Heart left ventricle (tissue), 13 donors: Measurements from ENCODE around the gene EIF2S2.

Source experiments
- POLR2A ChIP-seq, 2 donors: fragments of 450-650 bp; IDR thresholded peaks; one replicate each; pipeline ENCODE4 v1.6.1; 2017; ENCODE audit warnings: antibody characterized with exemption in 2 of 2, mild to moderate bottlenecking in 2 of 2, moderate library complexity in 2 of 2
- TF ChIP-seq, protein P1 (sequence below), 12 donors: fragments of 200-600 bp; sonication (generic) in 4 of 12; IDR thresholded peaks; one replicate each; pipeline versions ENCODE4 v1.5.0 to v1.8.0; 2018 to 2022; ENCODE audit warnings: antibody characterized with exemption in 12 of 12, mild to moderate bottlenecking in 5 of 12
- donor health status: ischemic (EF 13 %, LVEDD 7.1; RV severe dilation, severe dysfunction).
- donor health status: DM: no; HTN: yes; CAD: no.
- donor health status: DM: no; HTN: no; CAD: no.
- donor health status: ischemic (EF 25% LVEDD 6.9; RV normal size, moderate dysfunction).
- donor health status: ischemic (EF 25% LVEDD 5.7; RV mildly dilated, moderate dysfunction).
- donor health status: ischemic (EF 35%, LVEDD 5.7; RV mildly dilated, moderate dysfunction).
- donor health status: nonischemic (EF 11% LVEDD 7.7; RV severe dilation, severe dysfunction).
- donor health status: DM: yes; HTN: yes; CAD: no.
- donor health status: PGD.
- donor health status: ischemic (EF 29% LVEDD 5.4; RV normal size, mild dysfunction).
- donor health status: nonischemic (EF 23%, LVEDD 6.1; RV moderate dilation, normal function).

DNA sequence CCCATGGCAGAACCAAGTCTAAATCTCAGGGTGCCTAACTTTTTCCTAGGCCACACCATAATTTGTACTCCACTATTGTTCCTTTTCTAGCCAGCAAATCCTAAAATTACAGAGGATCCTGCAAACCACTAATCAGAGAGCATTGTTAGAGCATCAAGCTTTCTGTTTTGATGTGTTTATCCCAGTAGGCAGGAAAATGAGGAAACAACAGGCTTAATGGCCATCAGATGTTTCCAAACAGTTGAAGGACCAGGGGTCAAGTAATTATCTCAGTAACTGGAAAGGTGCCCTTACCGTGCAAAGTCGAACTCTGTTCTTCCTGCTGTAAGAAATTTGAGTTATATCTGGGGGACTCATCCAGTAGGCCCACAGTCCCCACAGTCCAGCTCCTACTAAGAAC is 59.6 kb downstream of the EIF2S2 start:
- no peak for TF ChIP-seq POLR2A (IDR thresholded peaks at IDR 0.05)
- TF ChIP-seq, protein P1, sequence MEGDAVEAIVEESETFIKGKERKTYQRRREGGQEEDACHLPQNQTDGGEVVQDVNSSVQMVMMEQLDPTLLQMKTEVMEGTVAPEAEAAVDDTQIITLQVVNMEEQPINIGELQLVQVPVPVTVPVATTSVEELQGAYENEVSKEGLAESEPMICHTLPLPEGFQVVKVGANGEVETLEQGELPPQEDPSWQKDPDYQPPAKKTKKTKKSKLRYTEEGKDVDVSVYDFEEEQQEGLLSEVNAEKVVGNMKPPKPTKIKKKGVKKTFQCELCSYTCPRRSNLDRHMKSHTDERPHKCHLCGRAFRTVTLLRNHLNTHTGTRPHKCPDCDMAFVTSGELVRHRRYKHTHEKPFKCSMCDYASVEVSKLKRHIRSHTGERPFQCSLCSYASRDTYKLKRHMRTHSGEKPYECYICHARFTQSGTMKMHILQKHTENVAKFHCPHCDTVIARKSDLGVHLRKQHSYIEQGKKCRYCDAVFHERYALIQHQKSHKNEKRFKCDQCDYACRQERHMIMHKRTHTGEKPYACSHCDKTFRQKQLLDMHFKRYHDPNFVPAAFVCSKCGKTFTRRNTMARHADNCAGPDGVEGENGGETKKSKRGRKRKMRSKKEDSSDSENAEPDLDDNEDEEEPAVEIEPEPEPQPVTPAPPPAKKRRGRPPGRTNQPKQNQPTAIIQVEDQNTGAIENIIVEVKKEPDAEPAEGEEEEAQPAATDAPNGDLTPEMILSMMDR (IDR thresholded peaks at IDR 0.05) = no peak
